Esophagus squamous epithelium (tissue), 4 donors: Measurements from ENCODE around the gene SCRT2.

Experiments used
- POLR2A ChIP-seq, 4 donors: fragments of 450-650 bp; IDR thresholded peaks; one replicate each; pipeline ENCODE4 v1.6.1; 2017; ENCODE audit warnings: antibody characterized with exemption in 4 of 4, mild to moderate bottlenecking in 4 of 4, moderate library complexity in 3 of 4
- TF ChIP-seq, protein P1 (sequence below), 6 experiments: fragments of 450-650 bp in 4 of 6; fragments of 200-600 bp in 2 of 6; sonication (generic) in 2 of 6; IDR thresholded peaks; one replicate each; pipeline ENCODE4 v1.5.1; 2016 to 2019; ENCODE audit warnings: antibody characterized with exemption in 6 of 6, mild to moderate bottlenecking in 4 of 6, moderate library complexity in 4 of 6

DNA sequence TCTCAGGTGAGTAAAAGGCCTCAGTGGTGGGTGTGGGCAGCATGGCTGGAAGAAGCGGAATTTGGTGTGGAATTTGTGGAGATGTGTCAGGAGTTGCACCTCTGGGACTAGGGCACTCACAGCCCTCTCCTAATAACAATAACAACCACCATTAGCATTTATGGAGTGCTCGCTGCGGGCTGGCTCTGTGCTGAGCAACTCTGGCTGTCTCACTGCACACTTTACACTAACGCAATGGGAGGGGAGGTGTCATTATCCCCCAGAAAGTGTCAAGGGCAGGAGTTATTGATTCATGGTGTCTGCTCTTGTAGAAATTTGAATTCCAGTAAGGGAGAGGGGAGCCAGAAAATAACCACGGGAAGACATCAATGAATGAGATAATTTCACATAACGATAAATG, 22.7 kb upstream of the SCRT2 start:
- TF ChIP-seq POLR2A (IDR thresholded peaks at IDR 0.05) = no peak
- TF ChIP-seq, protein P1, sequence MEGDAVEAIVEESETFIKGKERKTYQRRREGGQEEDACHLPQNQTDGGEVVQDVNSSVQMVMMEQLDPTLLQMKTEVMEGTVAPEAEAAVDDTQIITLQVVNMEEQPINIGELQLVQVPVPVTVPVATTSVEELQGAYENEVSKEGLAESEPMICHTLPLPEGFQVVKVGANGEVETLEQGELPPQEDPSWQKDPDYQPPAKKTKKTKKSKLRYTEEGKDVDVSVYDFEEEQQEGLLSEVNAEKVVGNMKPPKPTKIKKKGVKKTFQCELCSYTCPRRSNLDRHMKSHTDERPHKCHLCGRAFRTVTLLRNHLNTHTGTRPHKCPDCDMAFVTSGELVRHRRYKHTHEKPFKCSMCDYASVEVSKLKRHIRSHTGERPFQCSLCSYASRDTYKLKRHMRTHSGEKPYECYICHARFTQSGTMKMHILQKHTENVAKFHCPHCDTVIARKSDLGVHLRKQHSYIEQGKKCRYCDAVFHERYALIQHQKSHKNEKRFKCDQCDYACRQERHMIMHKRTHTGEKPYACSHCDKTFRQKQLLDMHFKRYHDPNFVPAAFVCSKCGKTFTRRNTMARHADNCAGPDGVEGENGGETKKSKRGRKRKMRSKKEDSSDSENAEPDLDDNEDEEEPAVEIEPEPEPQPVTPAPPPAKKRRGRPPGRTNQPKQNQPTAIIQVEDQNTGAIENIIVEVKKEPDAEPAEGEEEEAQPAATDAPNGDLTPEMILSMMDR (IDR thresholded peaks at IDR 0.05) = no peak
